K562 (cell line): ENCODE results near the gene ADI1. TPM values are rescaled to one million over a fixed set of nuclear protein-coding genes. Genes with fewer than 3 reads are reported as not detected.
A peak's percentile ranks its signal among the peaks of the same experiment; 100 is the strongest.

Experiments used
- BRD9 ChIP-seq: fragments of 450-650 bp; IDR thresholded peaks from 2 replicates; pipeline ENCODE4 v1.6.1; 2018; ENCODE audit warnings: low read depth; ENCODE audit not compliant: partially characterized antibody
- HMG20A ChIP-seq: fragments of 450-650 bp; formaldehyde crosslinking; conservative IDR thresholded peaks from 2 replicates; pipeline ENCODE4 v1.4.0; 2020; ENCODE audit warnings: mild to moderate bottlenecking, mixed read lengths
- JUN ChIP-seq, 2 experiments: sonication (generic) in 1 of 2; formaldehyde crosslinking in 1 of 2; IDR thresholded peaks; 2 replicates each; pipeline versions ENCODE4 v1.6.1 to v1.8.0; 2012 to 2022; ENCODE audit warnings: borderline replicate concordance in 2 of 2, mild to moderate bottlenecking in 2 of 2, improper control_type of control experiment in 1 of 2, low read depth in 1 of 2, low read length in 1 of 2, missing genetic modification reagents in 1 of 2
- JUND ChIP-seq, 2 experiments: IDR thresholded peaks; 2 replicates in 1 of 2; 3 replicates in 1 of 2; pipeline ENCODE4 v1.6.1; 2011; ENCODE audit warnings: borderline replicate concordance in 2 of 2, low read depth in 2 of 2, low read length in 2 of 2, improper control_type of control experiment in 1 of 2, missing biosample characterization in 1 of 2, missing genetic modification characterization in 1 of 2, missing genetic modification reagents in 1 of 2
- NFIC ChIP-seq: fragments of 450-650 bp; IDR thresholded peaks from 2 replicates; pipeline ENCODE4 v1.6.1; 2017; ENCODE audit warnings: mild to moderate bottlenecking, inconsistent platforms
- RERE ChIP-seq: sonication (generic); formaldehyde crosslinking; IDR thresholded peaks from 2 replicates; pipeline ENCODE4 v1.8.0; 2023; ENCODE audit warnings: missing genetic modification reagents, mild to moderate bottlenecking, borderline replicate concordance
- ZNF140 ChIP-seq: fragments of 250-450 bp; sonication (Bioruptor Pico); IDR thresholded peaks from 2 replicates; pipeline ENCODE4 v1.8.0; 2021; ENCODE audit warnings: moderate library complexity, mild to moderate bottlenecking, inconsistent platforms
- ZNF23 ChIP-seq: fragments of 250-450 bp; sonication (Bioruptor Pico); IDR thresholded peaks from 2 replicates; pipeline ENCODE4 v1.4.0; 2020; ENCODE audit warnings: mild to moderate bottlenecking
- ZNF584 ChIP-seq: fragments of 200-800 bp; sonication (Bioruptor generic); IDR thresholded peaks from 2 replicates; pipeline ENCODE4 v1.6.1; 2016; ENCODE audit warnings: low read depth, mild to moderate bottlenecking, missing genetic modification characterization, missing compliant biosample characterization
- polyA plus RNA-seq, 8 experiments: library from polyadenylated mRNA; depleted of rRNA in 4 of 8; stranded (reverse) in 5 of 8; unstranded in 3 of 8; fragments of >200 nt; fragmentation: Nextera tagmentation in 2 of 8; fragmentation: Illumina TruSeq in 1 of 8; extraction: Ambion mirVana in 2 of 8; extraction: Trizol in 1 of 8; gene quantifications; 2 replicates each; pipeline versions ENCODE4 v1.2.1 to v1.2.3, GENCODE V29; 2011 to 2014; ENCODE audit warnings: inconsistent platforms in 1 of 8, missing spikeins in 1 of 8
- total RNA-seq, 7 experiments: library from RNA; depleted of rRNA in 6 of 7; stranded (reverse); fragments of >200 nt in 6 of 7; fragmentation: Illumina TruSeq in 2 of 7; extraction: Trizol in 2 of 7; gene quantifications; 2 replicates each; pipeline versions ENCODE4 v1.2.1 to v1.2.3, GENCODE V29; 2011 to 2021; ENCODE audit warnings: low replicate concordance in 1 of 7
- TF ChIP-seq, protein P1 (sequence below): IDR thresholded peaks from 2 replicates; pipeline ENCODE4 v1.6.1; 2011; ENCODE audit warnings: borderline replicate concordance, low read depth, mild to moderate bottlenecking, moderate library complexity, low read length; ENCODE audit not compliant: insufficient read depth, poor library complexity, severe bottlenecking
- TF ChIP-seq, protein P2 (sequence below), 2 experiments: fragments of 200-800 bp in 1 of 2; sonication (Bioruptor generic) in 1 of 2; sonication (generic) in 1 of 2; formaldehyde crosslinking in 1 of 2; IDR thresholded peaks in 1 of 2; conservative IDR thresholded peaks in 1 of 2; 2 replicates each; pipeline versions ENCODE4 v1.5.0 to v1.6.1; 2016 to 2020; ENCODE audit warnings: missing compliant biosample characterization in 1 of 2, missing genetic modification characterization in 1 of 2, missing genetic modification reagents in 1 of 2
- TF ChIP-seq, protein P3 (sequence below): fragments of 450-650 bp; IDR thresholded peaks from 2 replicates; pipeline ENCODE4 v1.6.1; 2016; ENCODE audit warnings: borderline replicate concordance

The ADI1 gene
- total and polyA plus RNA-seq, 9 of the 15 experiments (the other 6 are each of a cell fraction or from before 2014, with no cell fraction given): 6.1 to 51.0 (median 27.1) TPM

- no peak for TF ChIP-seq RERE
- TF ChIP-seq ZNF140 (CRISPR knock-in tag): no peak
- TF ChIP-seq, protein P1, sequence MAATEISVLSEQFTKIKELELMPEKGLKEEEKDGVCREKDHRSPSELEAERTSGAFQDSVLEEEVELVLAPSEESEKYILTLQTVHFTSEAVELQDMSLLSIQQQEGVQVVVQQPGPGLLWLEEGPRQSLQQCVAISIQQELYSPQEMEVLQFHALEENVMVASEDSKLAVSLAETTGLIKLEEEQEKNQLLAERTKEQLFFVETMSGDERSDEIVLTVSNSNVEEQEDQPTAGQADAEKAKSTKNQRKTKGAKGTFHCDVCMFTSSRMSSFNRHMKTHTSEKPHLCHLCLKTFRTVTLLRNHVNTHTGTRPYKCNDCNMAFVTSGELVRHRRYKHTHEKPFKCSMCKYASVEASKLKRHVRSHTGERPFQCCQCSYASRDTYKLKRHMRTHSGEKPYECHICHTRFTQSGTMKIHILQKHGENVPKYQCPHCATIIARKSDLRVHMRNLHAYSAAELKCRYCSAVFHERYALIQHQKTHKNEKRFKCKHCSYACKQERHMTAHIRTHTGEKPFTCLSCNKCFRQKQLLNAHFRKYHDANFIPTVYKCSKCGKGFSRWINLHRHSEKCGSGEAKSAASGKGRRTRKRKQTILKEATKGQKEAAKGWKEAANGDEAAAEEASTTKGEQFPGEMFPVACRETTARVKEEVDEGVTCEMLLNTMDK: no peak
- 0 out of 2 replicates have a peak, but pooled peaks have one; percentile 54 for TF ChIP-seq ZNF23 (CRISPR knock-in tag)
- TF ChIP-seq JUND (IDR thresholded peaks at IDR 0.05; ENCODE audit: borderline replicate concordance, low read depth, low read length): no peak
- TF ChIP-seq JUND (tag; IDR thresholded peaks at IDR 0.05; ENCODE audit: borderline replicate concordance, low read depth, low read length): no peak; the same call in 2 of the 3 replicates
- TF ChIP-seq ZNF584: no peak
- no peak for TF ChIP-seq HMG20A (CRISPR knock-in tag)
- TF ChIP-seq BRD9: no peak
- peak; percentile 4; the same call in 1 of the 2 replicates for TF ChIP-seq JUN (IDR thresholded peaks at IDR 0.05; ENCODE audit: borderline replicate concordance, low read depth, low read length)
- TF ChIP-seq JUN (CRISPR knock-in tag; IDR thresholded peaks at IDR 0.05; ENCODE audit: borderline replicate concordance): no peak
- TF ChIP-seq, protein P2, sequence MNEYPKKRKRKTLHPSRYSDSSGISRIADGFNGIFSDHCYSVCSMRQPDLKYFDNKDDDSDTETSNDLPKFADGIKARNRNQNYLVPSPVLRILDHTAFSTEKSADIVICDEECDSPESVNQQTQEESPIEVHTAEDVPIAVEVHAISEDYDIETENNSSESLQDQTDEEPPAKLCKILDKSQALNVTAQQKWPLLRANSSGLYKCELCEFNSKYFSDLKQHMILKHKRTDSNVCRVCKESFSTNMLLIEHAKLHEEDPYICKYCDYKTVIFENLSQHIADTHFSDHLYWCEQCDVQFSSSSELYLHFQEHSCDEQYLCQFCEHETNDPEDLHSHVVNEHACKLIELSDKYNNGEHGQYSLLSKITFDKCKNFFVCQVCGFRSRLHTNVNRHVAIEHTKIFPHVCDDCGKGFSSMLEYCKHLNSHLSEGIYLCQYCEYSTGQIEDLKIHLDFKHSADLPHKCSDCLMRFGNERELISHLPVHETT (CRISPR knock-in tag; conservative IDR thresholded peaks at IDR 0.05 in 1 of 2, IDR thresholded peaks at IDR 0.05 in 1 of 2): no peak
- TF ChIP-seq, protein P3, sequence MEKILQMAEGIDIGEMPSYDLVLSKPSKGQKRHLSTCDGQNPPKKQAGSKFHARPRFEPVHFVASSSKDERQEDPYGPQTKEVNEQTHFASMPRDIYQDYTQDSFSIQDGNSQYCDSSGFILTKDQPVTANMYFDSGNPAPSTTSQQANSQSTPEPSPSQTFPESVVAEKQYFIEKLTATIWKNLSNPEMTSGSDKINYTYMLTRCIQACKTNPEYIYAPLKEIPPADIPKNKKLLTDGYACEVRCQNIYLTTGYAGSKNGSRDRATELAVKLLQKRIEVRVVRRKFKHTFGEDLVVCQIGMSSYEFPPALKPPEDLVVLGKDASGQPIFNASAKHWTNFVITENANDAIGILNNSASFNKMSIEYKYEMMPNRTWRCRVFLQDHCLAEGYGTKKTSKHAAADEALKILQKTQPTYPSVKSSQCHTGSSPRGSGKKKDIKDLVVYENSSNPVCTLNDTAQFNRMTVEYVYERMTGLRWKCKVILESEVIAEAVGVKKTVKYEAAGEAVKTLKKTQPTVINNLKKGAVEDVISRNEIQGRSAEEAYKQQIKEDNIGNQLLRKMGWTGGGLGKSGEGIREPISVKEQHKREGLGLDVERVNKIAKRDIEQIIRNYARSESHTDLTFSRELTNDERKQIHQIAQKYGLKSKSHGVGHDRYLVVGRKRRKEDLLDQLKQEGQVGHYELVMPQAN: no peak
- no peak; the same call in 1 of the 2 replicates for TF ChIP-seq NFIC
These were observed at the start of gene ADI1 (continued) for GRCh38 chr2:3519255-3520205.
